Small intestine (tissue), 7 donors: ENCODE data around the gene CNPY2. TPM values are rescaled to one million over a fixed set of nuclear protein-coding genes. Genes with fewer than 3 reads are reported as not detected.
"Not testable (repeated sequence)": the region's sequence is repeated elsewhere in the genome, so short reads cannot be mapped to it uniquely, and the experiment has no call there.

Experiments used
- DNase-seq, 2 donors: peaks; one replicate each; pipeline versions ENCODE4 v3.0.0 to v3.0.0-alpha.2; 2013
- FAIRE-seq: peaks from 2 replicates; lab custom pipeline; 2012; peaks lifted over from hg19 to GRCh38; lab: Jason Lieb, UNC
- H3K27ac ChIP-seq, 3 donors: one replicate each; pipeline ENCODE4 v1.5.1; 2013; ENCODE audit warnings: low read length in 2 of 3, mild to moderate bottlenecking in 2 of 3, control low read depth in 1 of 3, inconsistent platforms in 1 of 3, low read depth in 1 of 3, moderate library complexity in 1 of 3
- H3K27me3 ChIP-seq, 3 donors: one replicate each; pipeline ENCODE4 v1.6.1; 2013; ENCODE audit warnings: low read length in 3 of 3, inconsistent platforms in 1 of 3; ENCODE audit not compliant: control insufficient read depth in 3 of 3, insufficient read depth in 3 of 3
- H3K36me3 ChIP-seq, 3 donors: one replicate each; pipeline ENCODE4 v1.6.1; 2013; ENCODE audit warnings: low read length in 3 of 3, inconsistent platforms in 1 of 3, low read depth in 1 of 3, mild to moderate bottlenecking in 1 of 3, moderate library complexity in 1 of 3; ENCODE audit not compliant: control insufficient read depth in 3 of 3, insufficient read depth in 2 of 3
- H3K4me1 ChIP-seq, 3 donors: one replicate each; pipeline ENCODE4 v1.6.1; 2013; ENCODE audit warnings: low read length in 2 of 3, inconsistent platforms in 1 of 3, low read depth in 1 of 3, mild to moderate bottlenecking in 1 of 3, moderate library complexity in 1 of 3; ENCODE audit not compliant: control insufficient read depth in 3 of 3, insufficient read depth in 2 of 3
- H3K4me3 ChIP-seq, 3 donors: one replicate each; pipeline ENCODE4 v1.5.1; 2013; ENCODE audit warnings: low read length in 3 of 3, control low read depth in 1 of 3, inconsistent platforms in 1 of 3, low read depth in 1 of 3, mild to moderate bottlenecking in 1 of 3, moderate library complexity in 1 of 3
- H3K9me3 ChIP-seq, 2 donors: one replicate each; pipeline ENCODE4 v1.6.1; 2013; ENCODE audit warnings: low read depth in 1 of 2, low read length in 1 of 2; ENCODE audit not compliant: control insufficient read depth in 2 of 2, insufficient read depth in 1 of 2
- WGBS, 3 donors: extraction: QIAGEN DNeasy Blood & Tissue Kit; methylation state at CpG; one replicate each; pipeline ENCODE4 v1.1.7; 2013; 5-methylcytosine and 5-hydroxymethylcytosine counted together
- polyA plus RNA-seq, 4 donors: library from polyadenylated mRNA; stranded (reverse) in 3 of 4; unstranded in 1 of 4; fragments of 200-250 nt in 3 of 4; fragments of 120-200 nt in 1 of 4; gene quantifications; one replicate each; pipeline versions ENCODE4 v1.2.1 to v1.2.3, GENCODE V29; 2013
- donor health status: healthy with polysubstance abuse.
- donor health status: control.
- donor health status: control.
- donor health status: Bipolar disorder and iron deficiency.
- donor health status: healthy.

CNPY2 gene
- polyA plus RNA-seq, 4 donors = 80.0 to 195 (median 134) TPM

GRCh38 chr12:56351325-56351724, 35.5 kb upstream of the CNPY2 start:
- peaks cover 31 to 88% (median 49%) of the 10 kb centered on the region in 3 donors for H3K36me3 ChIP-seq
- H3K4me1 ChIP-seq = no peaks in the 10 kb centered on the region
- DNase-seq (no peak), FAIRE-seq (no peak)
- H3K27ac ChIP-seq = no peak overlapping the region
- H3K4me3 ChIP-seq = no peak overlapping the region
- WGBS, 3 donors = 95 to 96% (median 95%) methylated on average over 2 of the region's 2 CpGs
- no peaks in the 10 kb centered on the region for H3K9me3 ChIP-seq
- H3K27me3 ChIP-seq = no peaks in the 10 kb centered on the region

GRCh38 chr12:56350662-56351061, 34.9 kb upstream of the CNPY2 start:
- H3K9me3 ChIP-seq = no peaks in the 10 kb centered on the region
- 82 to 98% (median 92%) methylated on average over 2 of the region's 2 CpGs for WGBS, 3 donors
- DNase-seq = no peak
- FAIRE-seq = no peak
- H3K27ac ChIP-seq = no peak overlapping the region
- H3K27me3 ChIP-seq = no peaks in the 10 kb centered on the region
- peaks cover 32 to 87% (median 45%) of the 10 kb centered on the region in 3 donors for H3K36me3 ChIP-seq
- no peak overlapping the region for H3K4me3 ChIP-seq
- no peaks in the 10 kb centered on the region for H3K4me1 ChIP-seq

- H3K4me1 ChIP-seq = no peaks in the 10 kb centered on the region
- WGBS, 3 donors = 96 to 98% (median 97%) methylated on average over 5 of the region's 5 CpGs
- H3K27me3 ChIP-seq = no peaks in the 10 kb centered on the region
- peaks cover 27 to 86% (median 31%) of the 10 kb centered on the region in 3 donors for H3K36me3 ChIP-seq
- no peak overlapping the region for H3K27ac ChIP-seq
- DNase-seq (no peak), FAIRE-seq (no peak)
- no peak overlapping the region for H3K4me3 ChIP-seq
- no peaks in the 10 kb centered on the region for H3K9me3 ChIP-seq
Observed at GRCh38 chr12:56348776-56349175, 33.0 kb upstream of the CNPY2 start.

- H3K9me3 ChIP-seq, H3K4me1 ChIP-seq, H3K27me3 ChIP-seq, DNase-seq, H3K27ac ChIP-seq, FAIRE-seq, H3K4me3 ChIP-seq: not testable (repeated sequence)
- WGBS, 3 donors = 90 to 92% (median 91%) methylated on average over 9 of the region's 9 CpGs
- H3K36me3 ChIP-seq = peaks cover 34 to 87% (median 41%) of the 10 kb centered on the region in 3 donors
Observed at GRCh38 chr12:56347255-56347654, 31.5 kb upstream of the CNPY2 start.

- no peak for DNase-seq
- no peak overlapping the region for H3K4me3 ChIP-seq
- H3K4me1 ChIP-seq = peaks cover 0 to under 1% (median 0%) of the 10 kb centered on the region in 3 donors
- H3K27ac ChIP-seq = no peak overlapping the region
- H3K9me3 ChIP-seq = no peaks in the 10 kb centered on the region
- no peaks in the 10 kb centered on the region for H3K27me3 ChIP-seq
- peaks cover 34 to 84% (median 40%) of the 10 kb centered on the region in 3 donors for H3K36me3 ChIP-seq
- no peak for FAIRE-seq
- WGBS, 3 donors = 87 to 89% (median 88%) methylated on average over 7 of the region's 7 CpGs
Observed at GRCh38 chr12:56346675-56347074, 30.9 kb upstream of the CNPY2 start.

GRCh38 chr12:56342290-56342689, 26.5 kb upstream of the CNPY2 start:
- DNase-seq, H3K9me3 ChIP-seq, H3K27me3 ChIP-seq, H3K27ac ChIP-seq, H3K4me3 ChIP-seq, H3K4me1 ChIP-seq, FAIRE-seq: not testable (repeated sequence)
- 94 to 99% (median 98%) methylated on average over 2 of the region's 2 CpGs for WGBS, 3 donors
- peaks cover 17 to 52% (median 23%) of the 10 kb centered on the region in 3 donors for H3K36me3 ChIP-seq

- Histone ChIP-seq H3K4me1 (peaks cover 0 to 6% (median 0%) of the 10 kb centered on the region in 3 donors), H3K9me3 (no peaks in the 10 kb centered on the region), H3K36me3 (peaks cover 15 to 45% (median 17%) of the 10 kb centered on the region in 3 donors), H3K27ac (peak overlapping the region in 1 of 3 donors; percentile 39), H3K27me3 (no peaks in the 10 kb centered on the region), H3K4me3 (no peak overlapping the region)
- peak; percentile 40 to 58 for DNase-seq
- WGBS, 3 donors = 14 to 31% (median 17%) methylated on average over 1 of the region's 1 CpG
- no peak for FAIRE-seq
Observed at GRCh38 chr12:56341616-56342015, 25.8 kb upstream of the CNPY2 start.

GRCh38 chr12:56339158-56339422, 23.3 kb upstream of the CNPY2 start:
- H3K9me3 ChIP-seq = no peaks in the 10 kb centered on the region
- DNase-seq = no peak
- FAIRE-seq = no peak
- H3K27ac ChIP-seq = peak overlapping the region in 2 of 3 donors; percentile 7 to 82
- WGBS, 3 donors = 90 to 95% (median 91%) methylated on average over 1 of the region's 1 CpG
- no peaks in the 10 kb centered on the region for H3K27me3 ChIP-seq
- H3K4me1 ChIP-seq = peaks cover 0 to 11% (median 0%) of the 10 kb centered on the region in 3 donors
- H3K36me3 ChIP-seq = peaks cover 8 to 25% (median 12%) of the 10 kb centered on the region in 3 donors
- no peak overlapping the region for H3K4me3 ChIP-seq
